Ureter (tissue), 1 donor: ENCODE data around the gene XRN1. TPM values are rescaled to one million over a fixed set of nuclear protein-coding genes. Genes with fewer than 3 reads are reported as not detected.
"Not testable (repeated sequence)": the region's sequence is repeated elsewhere in the genome, so short reads cannot be mapped to it uniquely, and the experiment has no call there.

Source experiments
- DNase-seq: peaks from one replicate; pipeline ENCODE4 v3.0.0-alpha.2; 2020; ENCODE audit warnings: low spot score
- total RNA-seq: library from RNA; stranded (reverse); gene quantifications from one replicate; pipeline ENCODE4 v1.2.4, GENCODE V29; 2023
- donor health status: DM: yes; HTN: yes; CAD: no.

Gene XRN1
- total RNA-seq, 1 donor from 2014 or later: 72.8 TPM

DNA sequence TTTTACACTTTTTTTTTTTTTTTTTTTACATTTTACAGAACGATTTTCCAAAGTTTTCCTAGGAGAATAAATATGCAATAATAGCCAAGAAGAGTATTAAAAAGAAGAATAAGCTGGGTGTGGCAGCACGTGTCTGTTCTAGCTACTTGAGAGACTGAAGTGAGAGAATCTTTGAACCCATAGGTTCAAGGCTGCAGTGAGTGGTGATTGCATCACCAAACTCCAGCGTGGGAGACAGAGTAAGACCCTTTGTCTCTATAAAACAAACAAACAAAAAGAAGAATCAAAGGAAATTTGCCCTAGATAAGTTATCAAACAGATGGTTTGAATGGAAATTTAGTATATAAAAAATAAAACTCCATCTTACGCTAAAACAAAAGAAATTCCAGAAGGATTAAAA is 13.3 kb downstream of the XRN1 start:
- DNase-seq: no peak

DNA sequence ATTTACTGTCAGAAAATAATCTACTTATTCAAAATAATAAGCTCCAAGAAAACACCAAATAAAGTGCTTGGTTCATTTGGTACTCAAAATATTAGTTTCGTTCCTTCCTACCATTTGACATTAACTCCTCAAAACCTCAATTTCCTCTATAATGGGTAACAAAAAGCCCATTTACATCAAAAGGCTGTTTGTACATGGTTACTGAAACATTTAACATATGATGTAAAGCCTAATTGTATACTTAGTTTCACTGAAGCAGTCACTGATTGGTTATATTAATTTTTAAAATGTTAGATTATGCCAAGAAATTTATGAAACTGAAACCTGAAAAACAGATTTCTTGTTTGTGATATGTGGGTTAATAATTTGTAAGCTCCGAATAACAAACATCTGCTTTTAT is 14.7 kb downstream of the XRN1 start:
- no peak for DNase-seq

DNA sequence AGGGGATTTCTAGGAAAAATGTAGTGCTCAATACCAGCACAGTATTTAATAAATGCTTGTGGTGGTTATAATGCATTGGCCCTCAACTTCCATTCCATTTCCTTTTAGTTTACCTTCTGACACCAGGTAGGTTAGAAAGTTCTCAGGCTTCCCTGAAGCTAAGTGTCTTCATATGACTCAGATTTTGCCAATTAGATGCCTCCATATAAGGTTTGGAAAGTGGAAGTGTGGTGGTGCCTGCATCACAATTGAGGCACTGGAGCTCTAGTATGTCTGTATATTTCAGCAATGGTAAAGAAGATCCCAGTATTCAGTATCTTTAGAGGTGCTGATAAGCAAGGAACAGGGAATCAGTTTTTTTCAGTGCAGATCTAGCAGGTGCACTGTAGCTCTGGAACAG is 18.3 kb downstream of the XRN1 start:
- no peak for DNase-seq

DNA sequence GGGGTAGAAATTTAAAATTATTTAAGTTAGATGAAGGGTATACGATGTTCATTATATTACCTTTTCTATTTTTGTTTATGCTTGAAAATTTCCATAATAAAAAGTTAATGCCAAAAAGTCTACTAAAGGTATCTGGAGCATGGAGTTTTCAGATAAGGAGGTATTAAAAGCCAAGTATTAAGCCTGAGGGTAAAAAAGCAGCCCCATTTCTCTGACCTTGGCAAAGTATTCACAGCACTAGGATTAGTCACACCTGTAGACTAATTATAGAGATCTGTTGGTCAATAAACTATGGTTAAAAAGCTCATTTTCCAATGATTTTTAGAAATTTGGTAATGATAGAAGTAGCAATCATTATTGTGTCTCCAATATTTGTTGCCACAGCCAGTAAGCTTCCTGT is 23.1 kb downstream of the XRN1 start:
- DNase-seq: no peak

DNA sequence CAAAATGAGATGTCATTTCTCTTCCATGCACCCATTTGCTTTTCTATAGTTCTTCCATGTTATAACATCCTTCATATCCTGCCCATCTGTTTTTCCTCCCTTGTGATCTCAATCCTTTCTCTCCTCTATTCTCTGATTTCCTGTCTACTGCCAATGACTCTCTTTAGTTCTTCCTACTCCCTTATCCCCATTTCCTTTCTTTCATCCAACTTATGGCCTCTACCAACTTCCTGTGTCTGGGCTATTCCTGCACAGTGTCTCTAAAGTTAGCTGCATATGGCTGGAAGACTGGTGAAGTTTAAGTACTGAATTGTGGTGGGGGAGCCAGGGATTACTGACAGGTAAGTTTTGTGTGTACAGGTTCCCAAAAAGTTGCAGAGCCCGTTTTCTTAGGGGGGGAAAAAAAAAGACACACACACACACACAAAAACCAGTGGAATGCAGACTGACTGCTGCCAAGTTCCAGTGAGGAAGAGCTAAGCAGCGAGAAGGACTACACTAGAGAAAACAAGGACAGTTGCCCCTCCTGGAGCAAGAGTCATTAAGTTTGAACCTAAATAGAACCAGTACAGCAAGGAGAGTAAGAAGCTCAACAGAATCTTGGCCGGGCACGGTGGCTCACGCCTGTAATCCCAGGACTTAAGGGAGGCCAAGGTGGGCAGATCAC is 28.8 kb downstream of the XRN1 start:
- DNase-seq: no peak

DNA sequence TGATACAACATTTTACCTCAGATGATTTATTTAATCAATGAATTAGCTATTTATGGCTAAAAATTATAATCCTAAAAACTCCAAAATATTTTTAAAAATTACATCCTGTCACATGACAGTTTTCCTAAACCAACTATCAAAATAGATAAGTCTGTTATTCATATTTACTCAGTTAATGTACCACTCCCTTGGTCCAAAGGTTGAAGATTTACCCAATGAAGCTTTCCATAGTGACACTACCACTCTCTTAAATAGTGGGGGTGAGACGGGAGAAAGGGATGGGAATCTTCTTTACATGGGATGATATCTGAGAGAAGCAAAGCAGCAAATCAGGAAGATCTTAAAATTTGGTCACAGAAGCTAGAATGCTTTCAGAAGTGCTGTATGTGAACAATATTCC is 30.5 kb downstream of the XRN1 start:
- DNase-seq: no peak

DNA sequence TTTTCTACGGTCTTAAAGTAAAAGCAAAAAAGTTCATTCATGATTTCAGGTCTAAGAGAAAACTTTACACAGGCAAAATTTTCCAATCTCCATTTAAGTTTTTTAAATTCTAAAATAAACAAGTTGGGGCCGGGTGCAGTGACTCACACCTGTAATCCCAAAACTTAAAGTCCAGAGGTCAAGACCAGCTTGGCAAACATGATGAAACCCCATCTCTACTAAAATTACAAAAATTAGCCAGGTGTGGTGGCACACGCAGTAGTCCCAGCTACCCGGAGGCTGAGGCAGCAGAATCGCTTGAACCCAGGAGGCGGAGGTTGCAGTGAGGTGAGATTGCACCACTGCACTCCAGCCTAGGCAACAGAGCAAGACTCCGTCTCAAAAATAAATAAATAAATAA is 47.3 kb downstream of the XRN1 start:
- not testable (repeated sequence) for DNase-seq

DNA sequence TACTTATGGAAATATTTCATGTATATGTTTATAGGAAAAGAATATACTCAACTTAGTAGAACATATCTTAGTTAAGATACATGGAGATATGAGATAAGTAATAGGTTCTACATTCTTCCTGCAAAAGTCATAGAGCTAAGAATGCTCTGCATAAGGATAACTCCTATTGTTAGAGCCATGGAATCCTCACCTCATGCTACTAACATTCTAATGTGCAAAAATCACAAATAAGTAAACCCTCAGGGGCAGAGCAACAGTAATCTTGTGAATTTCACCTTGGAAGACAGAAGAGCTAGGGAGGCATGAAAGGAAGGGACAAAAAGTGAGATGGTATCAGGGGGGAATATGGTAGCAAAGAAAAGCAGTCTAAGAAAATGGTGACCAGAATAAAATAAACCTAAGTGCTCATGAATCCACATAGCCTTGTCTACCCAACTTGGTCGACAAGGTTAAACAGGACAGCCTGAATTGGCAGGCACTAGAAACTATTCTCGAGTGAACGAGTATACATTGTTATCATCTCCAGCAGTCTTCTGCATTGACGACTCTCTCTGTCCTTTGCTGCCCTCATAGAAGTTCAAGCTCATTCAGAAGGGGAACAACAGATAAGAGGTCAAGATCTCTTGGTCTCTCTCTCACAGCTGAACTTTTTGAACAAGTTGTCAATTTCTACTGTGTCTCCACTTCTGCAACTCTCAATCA is 52.8 kb downstream of the XRN1 start:
- DNase-seq: no peak

DNA sequence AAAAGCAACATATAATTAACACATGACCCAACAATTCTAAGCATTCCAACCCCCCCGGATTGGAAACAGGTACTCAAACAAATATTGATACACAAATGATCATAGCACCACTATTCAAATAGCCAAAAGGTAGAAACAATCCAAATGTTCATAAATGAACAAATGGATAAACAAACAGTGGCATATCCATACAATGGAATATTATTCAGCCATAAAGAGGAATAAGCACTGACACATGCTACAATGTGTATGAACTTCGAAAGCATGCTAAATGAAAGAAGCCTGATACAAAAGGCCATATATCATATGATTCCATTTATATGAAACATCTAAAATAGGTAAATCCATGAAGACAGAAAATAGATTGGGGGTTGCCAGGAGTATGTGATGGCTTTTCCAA is 62.8 kb downstream of the XRN1 start:
- no peak for DNase-seq

DNA sequence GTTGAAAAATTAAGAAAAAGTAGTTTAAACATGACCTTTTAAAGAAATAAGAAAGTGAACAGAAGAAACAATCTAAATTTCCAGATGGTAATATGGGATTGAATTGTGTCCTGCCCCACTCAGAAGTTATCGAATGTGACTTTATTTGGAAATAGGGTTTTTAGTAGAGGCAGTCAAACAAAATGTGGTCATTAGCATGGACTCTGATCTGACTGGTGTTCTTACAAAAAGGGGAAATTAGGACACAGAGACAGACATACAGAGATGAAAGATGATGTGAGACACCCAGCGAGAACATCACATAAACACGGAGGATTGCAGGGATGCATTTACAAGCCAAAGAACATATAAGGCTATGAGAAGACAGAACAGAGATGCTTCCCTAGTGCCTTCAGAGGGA is 73.2 kb downstream of the XRN1 start:
- no peak for DNase-seq

DNA sequence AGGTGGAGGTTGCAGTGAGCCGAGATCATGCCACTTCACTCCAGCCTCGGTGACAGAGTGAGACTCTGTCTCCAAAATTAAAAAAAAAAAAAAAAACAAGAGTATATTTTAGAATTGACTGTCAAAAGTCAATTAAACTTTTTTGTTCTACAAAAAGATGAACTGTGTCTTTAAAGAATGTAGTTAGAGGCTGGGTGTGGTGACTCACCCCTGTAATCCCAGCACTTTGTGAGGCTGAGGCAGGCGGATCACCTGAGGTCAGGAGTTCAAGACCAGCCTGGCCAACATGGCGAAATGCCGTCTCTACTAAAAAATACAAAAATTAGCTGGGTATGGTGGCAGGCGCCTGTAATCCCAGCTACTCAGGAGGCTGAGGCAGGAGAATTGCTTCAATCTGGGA is 78.3 kb downstream of the XRN1 start:
- not testable (repeated sequence) for DNase-seq

DNA sequence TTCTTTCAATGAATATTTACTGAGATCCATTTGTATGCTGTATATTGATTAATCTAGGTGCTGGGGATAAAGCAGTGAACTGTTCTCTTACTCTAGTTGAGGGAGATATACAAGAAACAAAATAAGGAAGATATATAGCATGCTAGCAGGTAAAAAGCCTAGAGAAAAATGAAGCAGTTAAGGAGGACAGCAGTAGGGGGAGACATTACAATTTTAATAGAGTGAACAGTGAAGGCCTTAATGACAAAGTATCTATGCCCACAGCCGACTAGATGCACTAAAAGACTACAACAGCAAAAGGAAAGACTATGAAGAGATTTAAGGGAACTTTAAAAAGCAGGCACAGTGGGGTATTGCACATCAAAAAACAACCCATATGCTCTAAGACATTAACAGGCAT is 81.4 kb downstream of the XRN1 start:
- DNase-seq: no peak

DNA sequence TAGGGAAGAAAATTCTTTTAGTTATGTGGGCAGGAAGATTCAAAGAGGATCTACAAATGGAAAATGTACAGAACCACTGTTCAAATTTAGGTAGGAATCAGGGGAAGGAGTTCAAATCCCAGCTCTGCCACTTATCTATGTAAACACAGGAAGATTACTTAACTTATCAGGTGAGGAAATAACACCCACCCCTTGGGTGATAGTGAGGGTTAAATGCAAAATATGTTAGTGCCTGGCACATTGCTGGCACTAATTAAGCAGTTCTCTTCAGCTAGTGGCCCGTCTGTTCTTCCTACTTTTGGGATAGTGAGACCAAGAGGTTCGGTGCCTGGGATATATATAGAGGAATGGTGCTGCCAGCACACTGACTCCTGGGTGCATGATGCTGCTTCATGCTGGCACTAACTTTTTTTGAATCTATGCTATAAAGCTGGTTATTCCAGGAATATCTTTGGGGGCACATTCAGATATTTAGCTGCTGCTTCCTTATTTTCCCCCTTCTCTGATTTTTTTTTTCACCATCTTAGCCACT is 83.8 kb downstream of the XRN1 start:
- no peak for DNase-seq

DNA sequence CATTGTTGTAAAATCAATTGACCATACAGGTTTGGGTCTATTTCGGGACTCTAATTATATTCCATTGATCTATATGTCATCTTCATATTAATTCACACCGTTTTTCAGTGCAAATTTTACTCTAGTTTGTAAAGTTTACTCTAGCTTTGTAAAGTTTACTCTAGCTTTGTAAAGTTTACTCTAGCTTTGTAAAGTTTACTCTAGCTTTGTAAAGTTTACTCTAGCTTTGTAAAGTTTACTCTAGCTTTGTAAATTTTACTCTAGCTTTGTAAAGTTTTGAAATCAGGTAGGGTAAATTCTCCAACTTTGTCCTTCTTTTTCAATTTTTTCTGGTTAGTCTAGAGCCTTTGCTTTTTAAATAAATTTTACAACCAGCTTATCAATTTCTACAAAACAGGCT is 84.4 kb downstream of the XRN1 start:
- DNase-seq: not testable (repeated sequence)

DNA sequence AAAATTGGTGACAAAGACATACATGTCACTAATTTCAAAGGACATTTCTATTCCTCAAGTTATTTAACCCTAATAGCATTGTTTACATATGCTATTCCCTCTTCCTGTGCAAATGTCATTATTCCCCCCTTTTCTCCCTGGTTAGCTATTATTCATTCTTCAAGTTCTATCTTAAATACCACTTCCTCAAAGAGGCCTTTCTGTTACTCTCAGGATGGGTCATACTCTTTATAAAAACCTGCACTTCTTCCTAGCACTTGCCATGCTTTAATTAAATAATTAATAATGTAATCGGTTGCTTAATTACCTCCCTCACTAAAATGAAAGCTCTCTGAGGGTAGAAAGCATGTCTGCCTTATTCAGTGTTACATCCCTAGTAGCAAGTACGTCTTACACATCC is 88.5 kb downstream of the XRN1 start:
- DNase-seq: no peak

DNA sequence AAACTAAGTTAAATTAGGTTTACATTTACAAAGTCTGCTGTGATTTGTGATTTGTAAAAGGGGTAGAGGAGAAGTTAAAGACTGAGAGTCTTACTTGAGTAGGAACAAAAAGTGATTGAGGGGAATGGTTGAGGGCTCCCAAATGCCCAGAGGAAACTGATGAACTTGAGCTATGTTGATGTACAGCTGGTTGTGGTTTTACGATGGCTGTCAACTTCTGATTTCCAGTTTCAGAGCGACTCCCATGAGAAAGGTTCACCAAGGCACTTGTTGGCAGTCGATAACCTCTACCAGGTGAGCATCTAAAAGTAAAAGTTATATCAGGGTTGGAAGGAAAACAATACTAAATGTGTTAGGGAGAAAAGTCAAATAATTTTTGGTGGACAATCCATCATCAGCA is 91.0 kb downstream of the XRN1 start:
- DNase-seq: no peak

DNA sequence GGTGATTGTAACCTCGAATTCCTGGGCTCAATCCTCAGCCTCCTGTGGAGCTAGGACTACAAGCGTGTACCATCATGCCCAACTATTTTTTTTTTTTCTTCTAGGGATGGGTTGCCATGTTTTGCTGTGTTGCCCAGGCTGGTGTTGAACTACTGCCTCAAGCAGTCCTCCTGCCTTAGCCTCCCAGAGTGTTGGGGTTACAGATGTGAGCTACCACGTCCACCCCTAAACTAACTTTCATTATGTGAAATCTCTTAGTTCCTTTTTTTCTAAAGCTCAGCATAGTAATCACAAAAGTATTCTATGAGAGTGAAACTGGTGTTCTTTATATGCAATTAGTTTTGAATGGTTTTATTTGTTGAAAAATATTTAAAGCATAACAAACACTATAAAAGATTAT is 92.1 kb downstream of the XRN1 start:
- DNase-seq: no peak

DNA sequence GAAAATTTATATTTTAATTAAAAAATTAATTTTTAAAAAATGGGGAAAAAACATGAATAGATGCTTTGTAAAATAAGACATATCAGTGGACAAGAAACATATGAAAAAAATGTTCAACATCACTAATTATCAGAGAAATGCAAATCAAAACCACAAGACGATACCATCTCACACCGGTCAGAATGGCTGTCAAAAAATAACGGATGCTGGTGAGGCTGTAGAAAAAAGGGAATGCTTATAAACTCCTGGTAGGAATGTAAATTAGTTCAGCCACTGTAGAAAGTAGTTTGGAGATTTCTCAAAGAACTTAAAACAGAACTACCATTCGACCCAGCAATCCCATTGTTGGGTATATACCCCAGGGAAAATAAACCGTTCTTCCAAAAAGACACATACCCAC is 93.8 kb downstream of the XRN1 start:
- no peak for DNase-seq

DNA sequence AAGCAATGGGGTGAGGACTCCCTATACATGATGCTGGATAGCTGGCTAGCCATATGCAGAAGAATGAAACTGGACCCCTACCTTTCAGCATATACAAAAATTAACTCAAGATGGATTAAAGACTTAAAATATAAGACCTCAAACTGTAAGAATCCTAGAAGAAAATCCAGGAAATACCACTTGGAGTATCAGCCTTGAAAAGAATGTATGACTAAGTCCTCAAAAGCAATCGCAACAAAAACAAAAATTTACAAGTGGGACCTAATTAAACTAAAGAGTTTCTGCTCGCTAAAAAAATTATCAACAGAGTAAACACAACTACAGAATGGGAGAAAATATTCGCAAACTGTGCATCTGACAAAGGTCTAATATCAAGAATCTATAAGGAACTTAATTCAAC is 94.3 kb downstream of the XRN1 start:
- DNase-seq: no peak

DNA sequence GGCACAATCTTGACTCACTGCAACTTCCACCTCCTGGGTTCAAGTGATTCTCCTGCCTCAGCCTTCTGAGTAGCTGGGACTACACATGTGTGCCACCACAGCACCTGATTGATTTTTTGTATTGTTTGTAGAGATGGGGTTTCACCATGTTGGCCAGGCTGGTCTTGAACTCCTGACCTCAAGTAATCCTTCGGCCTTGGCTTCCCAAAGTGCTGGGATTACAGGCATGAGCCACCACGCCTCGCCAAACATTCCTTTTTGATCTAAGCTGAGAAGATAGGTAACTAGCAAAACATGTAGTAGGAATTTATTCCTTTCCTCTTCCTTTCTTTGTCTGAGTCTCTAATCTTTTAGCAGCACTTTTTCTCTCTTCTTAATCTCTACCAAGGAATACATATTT is 95.1 kb downstream of the XRN1 start:
- not testable (repeated sequence) for DNase-seq

DNA sequence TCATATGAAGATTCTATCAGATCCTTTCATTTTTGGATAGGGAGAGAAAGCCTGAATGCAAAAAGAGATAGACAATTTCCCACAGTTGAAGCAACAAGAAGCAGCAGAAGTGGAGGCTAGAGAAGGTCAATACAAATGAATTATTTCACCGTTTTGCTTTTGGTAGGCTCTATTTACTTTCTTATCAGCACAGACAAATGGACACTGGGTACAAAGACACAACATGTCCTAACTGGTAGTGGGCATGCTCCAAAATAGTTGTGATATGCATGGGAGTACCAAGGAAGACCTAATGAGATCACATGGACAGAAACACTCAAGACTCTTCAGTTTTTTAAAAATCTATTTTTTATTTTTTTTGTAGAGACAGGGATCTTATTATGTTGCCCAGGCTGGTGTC is 99.4 kb downstream of the XRN1 start:
- no peak for DNase-seq

DNA sequence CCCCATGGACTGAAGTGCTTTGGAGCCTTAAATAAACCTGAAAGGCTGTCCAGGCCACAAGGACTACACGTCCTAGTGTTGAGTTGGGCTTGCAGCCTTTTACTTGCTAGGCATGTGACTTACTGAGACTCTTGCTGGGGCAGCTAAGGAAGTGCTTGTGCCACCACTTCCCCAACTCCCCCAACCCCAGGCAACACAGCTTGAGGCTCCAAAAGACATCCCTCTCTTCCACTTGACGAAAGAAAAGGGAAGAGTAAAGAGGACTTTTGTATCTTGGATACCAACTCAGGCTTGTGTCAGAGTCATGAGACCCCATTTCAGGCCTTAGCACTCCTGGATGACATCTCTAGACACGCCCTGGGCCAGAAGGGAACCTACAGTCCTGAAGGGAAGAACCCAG is 109.8 kb downstream of the XRN1 start:
- DNase-seq: no peak

DNA sequence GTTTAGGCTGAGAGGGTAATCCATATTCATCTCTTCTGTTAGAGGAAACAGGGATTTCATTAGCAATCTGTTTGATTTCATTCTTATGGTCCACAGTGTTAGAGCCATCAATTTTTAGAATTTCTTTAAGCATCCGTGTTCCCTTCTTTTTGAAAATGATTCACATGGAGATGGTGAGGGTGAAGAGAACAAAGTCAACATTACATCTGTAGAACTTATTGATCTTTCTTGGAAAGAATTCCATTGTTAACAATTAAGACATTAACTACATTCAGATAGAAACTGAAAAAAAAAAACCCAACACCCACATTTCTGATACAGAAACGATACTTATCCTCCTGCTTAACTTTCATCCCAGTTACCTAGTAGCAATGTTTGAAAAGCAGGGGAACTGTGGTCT is 115.4 kb downstream of the XRN1 start:
- DNase-seq: no peak
